ENCODE results near the gene MRPL30.

MRPL30 gene

GRCh38 chr2:99171377-99172140 is 9.4 kb upstream of the MRPL30 start:
- no peak overlapping the region for H3K4me3 ChIP-seq (ENCODE audit: low read depth, low read length, poor library complexity, severe bottlenecking)
- H3K79me2 ChIP-seq (ENCODE audit: insufficient read depth, low read length): no peaks in the 10 kb centered on the region
- H4K20me1 ChIP-seq (ENCODE audit: insufficient read depth, low read length): no peaks in the 10 kb centered on the region
- no peaks in the 10 kb centered on the region for H3K9me3 ChIP-seq (ENCODE audit: low read length)
- no peak overlapping the region for H3K9ac ChIP-seq (ENCODE audit: low read length)
- H3F3A ChIP-seq (ENCODE audit: insufficient read depth, low read length): no peaks in the 10 kb centered on the region
- peaks cover 57% of the 10 kb centered on the region for H3K36me3 ChIP-seq (ENCODE audit: insufficient read depth, low read length)
- no peaks in the 10 kb centered on the region for H3K4me1 ChIP-seq (ENCODE audit: insufficient read depth, low read length, severe bottlenecking)
- H2AFZ ChIP-seq (ENCODE audit: low read length): no peak overlapping the region
- no peak overlapping the region for H3K27ac ChIP-seq (ENCODE audit: low read depth, low read length, poor library complexity, severe bottlenecking)
- no peak overlapping the region for H3K4me2 ChIP-seq (ENCODE audit: low read length)
- no peak for TF ChIP-seq EZH2 (IDR thresholded peaks at IDR 0.05; ENCODE audit: borderline replicate concordance, low read length)
- TF ChIP-seq CTCF (IDR thresholded peaks at IDR 0.05; ENCODE audit: low read length): no peak
- no peaks in the 10 kb centered on the region for H3K27me3 ChIP-seq (ENCODE audit: insufficient read depth, low read length)
- no peaks in the 10 kb centered on the region for H3K9me2 ChIP-seq (ENCODE audit: low read depth, low read length)

- TF ChIP-seq EZH2 (IDR thresholded peaks at IDR 0.05; ENCODE audit: borderline replicate concordance, low read length) (no peak), CTCF (IDR thresholded peaks at IDR 0.05; ENCODE audit: low read length) (no peak)
- no peaks in the 10 kb centered on the region for H3K27me3 ChIP-seq (ENCODE audit: insufficient read depth, low read length)
- peak overlapping the region; percentile 99 for H3K4me2 ChIP-seq (ENCODE audit: low read length)
- H3K27ac ChIP-seq (ENCODE audit: low read depth, low read length, poor library complexity, severe bottlenecking): no peak overlapping the region
- peak overlapping the region; percentile 98 for H3K9ac ChIP-seq (ENCODE audit: low read length)
- no peaks in the 10 kb centered on the region for H3K9me2 ChIP-seq (ENCODE audit: low read depth, low read length)
- no peak overlapping the region for H2AFZ ChIP-seq (ENCODE audit: low read length)
- H4K20me1 ChIP-seq (ENCODE audit: insufficient read depth, low read length): no peaks in the 10 kb centered on the region; the same call in 1 of the 2 replicates
- H3K9me3 ChIP-seq (ENCODE audit: low read length): no peaks in the 10 kb centered on the region
- no peaks in the 10 kb centered on the region for H3F3A ChIP-seq (ENCODE audit: insufficient read depth, low read length)
- H3K4me3 ChIP-seq (ENCODE audit: low read depth, low read length, poor library complexity, severe bottlenecking): peak overlapping the region; percentile 99
- H3K36me3 ChIP-seq (ENCODE audit: insufficient read depth, low read length): 0 out of 2 replicates have a peak, but pooled peaks cover 7% of the 10 kb centered on the region
- H3K4me1 ChIP-seq (ENCODE audit: insufficient read depth, low read length, severe bottlenecking): peaks cover 32% of the 10 kb centered on the region
- peaks cover 53% of the 10 kb centered on the region for H3K79me2 ChIP-seq (ENCODE audit: insufficient read depth, low read length)
Measured at GRCh38 chr2:99181624-99182000, 628 bp downstream of the MRPL30 start.

GRCh38 chr2:99183025-99183424 is 2.0 kb downstream of the MRPL30 start:
- Histone ChIP-seq H3K4me1 (ENCODE audit: insufficient read depth, low read length, severe bottlenecking) (peaks cover 32% of the 10 kb centered on the region), H4K20me1 (ENCODE audit: insufficient read depth, low read length) (no peaks in the 10 kb centered on the region; the same call in 1 of the 2 replicates), H3K27me3 (ENCODE audit: insufficient read depth, low read length) (no peaks in the 10 kb centered on the region), H3F3A (ENCODE audit: insufficient read depth, low read length) (no peaks in the 10 kb centered on the region), H3K36me3 (ENCODE audit: insufficient read depth, low read length) (0 out of 2 replicates have a peak, but pooled peaks cover 10% of the 10 kb centered on the region), H3K4me2 (ENCODE audit: low read length) (no peak overlapping the region), H3K9me2 (ENCODE audit: low read depth, low read length) (no peaks in the 10 kb centered on the region), H3K79me2 (ENCODE audit: insufficient read depth, low read length) (peaks cover 53% of the 10 kb centered on the region), H3K4me3 (ENCODE audit: low read depth, low read length, poor library complexity, severe bottlenecking) (no peak overlapping the region), H2AFZ (ENCODE audit: low read length) (no peak overlapping the region), H3K27ac (ENCODE audit: low read depth, low read length, poor library complexity, severe bottlenecking) (no peak overlapping the region), H3K9ac (ENCODE audit: low read length) (no peak overlapping the region), H3K9me3 (ENCODE audit: low read length) (no peaks in the 10 kb centered on the region)
- TF ChIP-seq CTCF (IDR thresholded peaks at IDR 0.05; ENCODE audit: low read length): no peak

Measured in OCI-LY1 (cell line).